ENCODE results near the gene SLC35A5.

SLC35A5 gene

DNA sequence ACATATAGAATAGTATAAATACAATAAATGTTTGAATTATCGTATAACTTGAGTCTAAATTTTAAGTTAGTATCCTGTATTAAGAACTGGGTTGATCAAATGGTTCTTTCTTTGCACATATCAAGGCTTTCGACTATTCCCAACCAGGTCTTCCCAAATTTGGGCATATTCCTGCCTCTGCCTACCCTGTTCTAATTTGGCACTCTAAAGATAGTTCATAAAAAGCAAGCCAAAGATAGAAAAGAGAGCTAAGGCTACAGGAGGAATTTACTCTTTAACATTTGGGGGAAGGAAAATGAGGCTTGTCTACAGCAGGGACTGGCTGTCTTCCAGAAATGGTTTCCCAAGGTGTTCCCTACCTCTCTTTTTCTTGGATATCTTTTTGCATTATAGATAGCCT, 36.1 kb downstream of the SLC35A5 start:
- no peak overlapping the region for H3K4me3 ChIP-seq (ENCODE audit: low read depth, low read length)

DNA sequence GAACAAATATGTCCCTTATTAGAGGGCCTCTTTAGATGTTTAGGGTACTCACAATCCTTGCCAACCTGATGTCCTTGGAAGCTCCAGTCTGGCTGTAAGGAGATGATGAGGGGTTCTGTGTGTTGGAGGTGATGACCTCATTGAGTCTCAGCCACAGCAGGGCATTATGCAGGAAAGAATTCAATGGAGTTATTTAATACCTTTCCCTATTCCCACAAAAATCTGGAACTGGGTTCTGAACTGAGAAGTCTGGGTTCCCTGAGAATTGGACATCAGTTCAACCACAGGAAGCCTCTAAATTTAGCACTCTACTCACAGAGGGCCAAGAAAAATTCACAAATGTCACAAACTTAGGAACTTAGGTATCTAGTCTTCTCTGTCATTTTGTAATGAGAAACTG, 36.9 kb downstream of the SLC35A5 start:
- H3K36me3 ChIP-seq = no peaks in the 10 kb centered on the region
- no peaks in the 10 kb centered on the region for H3K4me1 ChIP-seq
- H3K9me3 ChIP-seq = no peaks in the 10 kb centered on the region
- TF ChIP-seq, protein P1, sequence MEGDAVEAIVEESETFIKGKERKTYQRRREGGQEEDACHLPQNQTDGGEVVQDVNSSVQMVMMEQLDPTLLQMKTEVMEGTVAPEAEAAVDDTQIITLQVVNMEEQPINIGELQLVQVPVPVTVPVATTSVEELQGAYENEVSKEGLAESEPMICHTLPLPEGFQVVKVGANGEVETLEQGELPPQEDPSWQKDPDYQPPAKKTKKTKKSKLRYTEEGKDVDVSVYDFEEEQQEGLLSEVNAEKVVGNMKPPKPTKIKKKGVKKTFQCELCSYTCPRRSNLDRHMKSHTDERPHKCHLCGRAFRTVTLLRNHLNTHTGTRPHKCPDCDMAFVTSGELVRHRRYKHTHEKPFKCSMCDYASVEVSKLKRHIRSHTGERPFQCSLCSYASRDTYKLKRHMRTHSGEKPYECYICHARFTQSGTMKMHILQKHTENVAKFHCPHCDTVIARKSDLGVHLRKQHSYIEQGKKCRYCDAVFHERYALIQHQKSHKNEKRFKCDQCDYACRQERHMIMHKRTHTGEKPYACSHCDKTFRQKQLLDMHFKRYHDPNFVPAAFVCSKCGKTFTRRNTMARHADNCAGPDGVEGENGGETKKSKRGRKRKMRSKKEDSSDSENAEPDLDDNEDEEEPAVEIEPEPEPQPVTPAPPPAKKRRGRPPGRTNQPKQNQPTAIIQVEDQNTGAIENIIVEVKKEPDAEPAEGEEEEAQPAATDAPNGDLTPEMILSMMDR (IDR thresholded peaks at IDR 0.05; ENCODE audit: low read depth, low read length) = no peak
- H3K27me3 ChIP-seq = no peaks in the 10 kb centered on the region
- H3K4me3 ChIP-seq (ENCODE audit: low read depth, low read length) = no peak overlapping the region
- no peak for DNase-seq

More for the DNA sequence above, 36.1 kb downstream of the SLC35A5 start:
- no peak for DNase-seq
- H3K27me3 ChIP-seq = no peaks in the 10 kb centered on the region
- TF ChIP-seq, protein P1 (IDR thresholded peaks at IDR 0.05; ENCODE audit: low read depth, low read length) = no peak
- H3K36me3 ChIP-seq = no peaks in the 10 kb centered on the region
- H3K4me1 ChIP-seq = no peaks in the 10 kb centered on the region
- no peaks in the 10 kb centered on the region for H3K9me3 ChIP-seq

GRCh38 chr3:112602217-112602838, 40.5 kb downstream of the SLC35A5 start:
- Histone ChIP-seq H3K9me3 (no peaks in the 10 kb centered on the region), H3K4me1 (no peaks in the 10 kb centered on the region), H3K36me3 (no peaks in the 10 kb centered on the region), H3K27me3 (no peaks in the 10 kb centered on the region), H3K4me3 (ENCODE audit: low read depth, low read length) (no peak overlapping the region)
- DNase-seq = no peak
- TF ChIP-seq, protein P1 (IDR thresholded peaks at IDR 0.05; ENCODE audit: low read depth, low read length) = no peak

GRCh38 chr3:112604536-112604935, 42.7 kb downstream of the SLC35A5 start:
- Histone ChIP-seq H3K27me3 (no peaks in the 10 kb centered on the region), H3K4me3 (ENCODE audit: low read depth, low read length) (no peak overlapping the region), H3K36me3 (no peaks in the 10 kb centered on the region), H3K4me1 (no peaks in the 10 kb centered on the region), H3K9me3 (no peaks in the 10 kb centered on the region)
- TF ChIP-seq, protein P1 (IDR thresholded peaks at IDR 0.05; ENCODE audit: low read depth, low read length) = no peak
- no peak for DNase-seq

DNA sequence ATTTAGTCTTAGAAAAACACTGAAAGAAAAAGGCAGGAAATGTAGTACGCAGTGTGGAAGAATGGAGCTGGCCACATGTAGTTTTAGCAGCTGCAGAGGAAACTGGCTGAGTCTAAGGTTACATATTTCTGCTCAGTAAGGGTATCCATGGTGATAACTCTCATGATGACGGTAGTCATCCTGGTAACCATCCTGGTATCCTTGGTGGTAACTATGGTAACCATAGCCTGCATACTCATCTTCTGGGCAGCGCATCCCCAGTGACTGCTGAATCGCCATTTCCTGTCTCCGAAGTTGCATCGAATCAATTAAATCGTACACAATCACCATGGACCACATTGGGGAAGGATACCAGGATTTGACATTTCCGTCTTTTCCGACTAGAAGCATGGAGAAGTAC, 43.4 kb downstream of the SLC35A5 start:
- Histone ChIP-seq H3K9me3 (no peaks in the 10 kb centered on the region), H3K27me3 (no peaks in the 10 kb centered on the region), H3K4me3 (ENCODE audit: low read depth, low read length) (no peak overlapping the region), H3K36me3 (no peaks in the 10 kb centered on the region), H3K4me1 (no peaks in the 10 kb centered on the region)
- TF ChIP-seq, protein P1 (IDR thresholded peaks at IDR 0.05; ENCODE audit: low read depth, low read length) = no peak
- DNase-seq = no peak

DNA sequence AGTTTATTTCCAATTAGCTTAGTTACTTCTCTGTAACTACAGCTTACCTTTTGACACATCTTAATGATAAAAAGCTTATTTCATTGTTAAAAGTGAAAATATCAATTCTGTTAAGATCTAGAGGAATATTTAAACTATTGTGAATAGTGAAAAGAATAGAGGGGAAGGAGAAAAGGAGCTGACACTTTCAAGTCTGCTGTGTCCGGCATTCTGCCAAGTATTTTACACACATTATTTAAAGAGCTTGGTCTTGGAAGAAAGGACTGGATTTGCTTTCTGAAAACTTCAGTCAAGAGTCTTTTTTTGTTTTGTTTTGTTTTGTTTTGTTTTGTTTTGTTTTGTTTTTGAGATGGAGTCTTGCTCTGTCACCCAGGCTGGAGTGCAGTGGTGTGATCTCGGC, 44.3 kb downstream of the SLC35A5 start:
- Histone ChIP-seq H3K9me3 (no peaks in the 10 kb centered on the region), H3K4me3 (ENCODE audit: low read depth, low read length) (no peak overlapping the region), H3K4me1 (no peaks in the 10 kb centered on the region), H3K36me3 (no peaks in the 10 kb centered on the region), H3K27me3 (no peaks in the 10 kb centered on the region)
- TF ChIP-seq, protein P1 (IDR thresholded peaks at IDR 0.05; ENCODE audit: low read depth, low read length) = no peak
- DNase-seq = no peak
